HG03469 (cell line): ENCODE measurements around the gene SERAC1.

ENCODE experiments used
- ATAC-seq: cut with Tn5 transposase; IDR thresholded peaks from one replicate; pipeline ENCODE4 v1.9.1; 2021; ENCODE audit warnings: mild to moderate bottlenecking, moderate library complexity, moderate number of reproducible peaks; ENCODE audit not compliant: unreplicated experiment

The SERAC1 gene

DNA sequence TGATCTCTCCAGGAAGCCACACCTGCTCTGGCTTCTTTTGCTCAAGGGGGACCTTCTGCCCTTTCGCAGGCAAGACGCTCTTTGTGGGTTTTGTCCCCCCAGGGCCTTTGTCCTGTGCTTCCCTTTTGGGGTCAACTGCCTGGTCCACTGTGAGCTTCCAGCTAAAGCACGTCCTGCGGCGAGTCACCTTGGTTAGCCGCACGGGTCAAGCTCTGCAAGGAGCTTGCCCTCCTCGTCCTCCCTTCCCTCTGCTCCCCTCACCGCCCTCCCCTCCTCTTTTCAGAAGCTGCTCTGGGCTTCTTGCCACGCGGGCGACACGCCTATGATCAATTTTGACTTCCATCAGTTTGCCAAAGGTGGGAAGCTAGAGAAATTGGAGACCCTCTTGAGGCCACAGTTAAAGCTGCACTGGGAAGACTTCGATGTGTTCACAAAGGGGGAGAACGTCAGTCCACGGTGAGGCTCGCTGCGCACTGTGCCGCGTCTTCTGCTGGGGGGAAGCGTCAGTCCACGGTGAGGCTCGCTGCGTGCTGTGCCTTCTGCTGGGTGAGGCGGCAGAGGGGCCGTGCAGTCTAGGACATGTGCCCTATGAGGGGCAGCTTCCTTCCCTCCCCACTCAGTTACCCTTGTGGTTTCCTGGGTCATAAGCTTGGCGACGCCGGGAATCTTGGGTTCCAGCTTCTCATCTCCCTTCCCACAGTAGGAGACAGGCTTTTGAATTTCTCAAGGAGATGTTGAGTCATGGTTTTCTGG lies 106.2 kb downstream of the SERAC1 start:
- no peak for ATAC-seq

DNA sequence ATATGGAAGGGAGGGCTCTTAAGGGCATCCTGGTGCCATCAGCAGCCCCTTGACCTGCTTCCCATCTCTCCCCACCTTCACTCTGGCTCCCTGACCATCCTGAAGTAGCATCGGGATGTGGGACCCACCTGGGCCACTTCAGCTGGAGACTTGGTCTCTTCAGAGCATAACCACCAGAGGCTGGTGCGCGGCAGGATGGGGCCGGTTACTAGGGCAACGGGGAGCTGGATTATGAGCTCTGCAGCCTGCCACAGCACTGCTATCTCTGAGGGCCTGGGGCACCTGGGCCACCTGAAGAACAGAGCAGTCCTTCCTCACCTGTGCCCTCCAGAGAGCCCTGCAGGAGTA lies 106.7 kb downstream of the SERAC1 start:
- no peak for ATAC-seq

DNA sequence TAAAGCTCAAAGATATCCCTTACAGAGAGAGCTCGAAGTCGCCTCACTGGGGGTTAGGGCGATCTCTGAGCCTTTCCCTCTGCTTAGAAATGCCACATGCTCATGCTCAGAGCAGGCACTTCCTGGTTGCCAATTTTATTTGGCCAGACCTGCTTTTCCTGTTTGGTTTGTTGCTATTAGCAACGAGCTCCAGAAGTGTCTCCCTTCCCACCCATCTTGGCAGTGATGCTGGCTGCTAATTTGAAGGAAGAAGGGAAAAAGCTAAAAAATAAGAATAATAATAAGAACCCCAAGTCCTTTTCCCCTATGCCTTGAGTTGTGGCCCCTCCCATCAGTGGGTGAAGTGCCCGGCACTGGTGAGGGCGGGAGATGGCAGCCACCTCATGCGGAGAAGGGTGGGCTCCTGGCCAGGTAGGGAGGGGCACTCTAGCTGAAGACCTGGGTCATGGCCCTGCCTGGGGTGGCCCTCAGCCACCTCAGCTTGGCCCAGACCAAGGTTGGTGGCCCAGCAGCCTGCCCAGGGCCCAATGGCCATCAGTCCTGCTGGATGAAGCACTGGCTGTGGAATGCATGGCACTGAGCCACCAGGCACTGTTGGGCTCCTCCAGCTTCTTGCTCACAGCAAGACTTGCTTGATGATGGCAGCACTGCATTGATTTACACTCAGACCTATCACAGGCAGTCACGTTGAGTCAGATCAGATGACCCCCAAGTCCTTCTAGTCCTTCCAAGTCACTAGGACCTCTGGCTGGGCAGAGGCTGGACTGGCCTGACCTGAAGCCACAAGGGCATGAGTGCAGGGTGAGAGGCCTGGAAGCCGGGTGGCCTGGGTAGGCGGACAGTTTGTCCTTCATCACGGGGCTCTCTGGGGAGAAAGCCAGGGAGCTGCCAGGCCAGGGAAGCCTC lies 107.4 kb downstream of the SERAC1 start:
- no peak for ATAC-seq
